Naive thymus-derived CD4-positive, alpha-beta T cell (primary cell): ENCODE results near the gene FAM13A. TPM values are rescaled to one million over a fixed set of nuclear protein-coding genes. Genes with fewer than 3 reads are reported as not detected.

Source experiments
- ATAC-seq: fragments of 150-1000 bp; cut with Tn5 transposase; 2 replicates; pipeline ENCODE4 v1.10.0; 2021; ENCODE audit warnings: mild to moderate bottlenecking, moderate library complexity
- CTCF ChIA-PET: fragments of 350-600 bp; sonication (Branson Sonifier 250); formaldehyde crosslinking; loops from one replicate; lab custom pipeline; 2021; ENCODE audit warnings: antibody characterized with exemption; lab: Charles Lee
- POLR2A ChIA-PET: fragments of 350-600 bp; sonication (Branson Sonifier 250); formaldehyde crosslinking; loops from one replicate; lab custom pipeline; 2021; ENCODE audit warnings: antibody characterized with exemption, inconsistent platforms; lab: Charles Lee
- DNase-seq, 9 donors: peaks; one replicate each; pipeline versions ENCODE4 v3.0.0 to v3.0.0-alpha.2; 2020 to 2022; ENCODE audit warnings: mixed read lengths in 1 of 9
- H3K27ac ChIP-seq: one replicate; pipeline ENCODE4 v1.7.0; 2013; ENCODE audit warnings: mild to moderate bottlenecking, low read depth, low read length, moderate library complexity
- H3K27me3 ChIP-seq, 2 donors: one replicate each; pipeline ENCODE4 v1.7.0; 2013; ENCODE audit warnings: low read length in 2 of 2, mild to moderate bottlenecking in 2 of 2, moderate library complexity in 2 of 2; ENCODE audit not compliant: control insufficient read depth in 2 of 2, insufficient read depth in 2 of 2
- H3K36me3 ChIP-seq, 3 experiments: 1 replicate in 2 of 3; 2 replicates in 1 of 3; pipeline ENCODE4 v1.7.0; 2013; ENCODE audit warnings: low read length in 3 of 3, mild to moderate bottlenecking in 3 of 3, moderate library complexity in 1 of 3; ENCODE audit not compliant: insufficient read depth in 3 of 3, control insufficient read depth in 2 of 3
- H3K4me1 ChIP-seq, 2 donors: one replicate each; pipeline ENCODE4 v1.7.0; 2013; ENCODE audit warnings: low read length in 2 of 2, mild to moderate bottlenecking in 2 of 2, moderate library complexity in 1 of 2; ENCODE audit not compliant: control insufficient read depth in 2 of 2, insufficient read depth in 2 of 2
- H3K4me3 ChIP-seq: 2 replicates; pipeline ENCODE4 v1.7.0; 2013; ENCODE audit warnings: mild to moderate bottlenecking, low read length
- H3K9me3 ChIP-seq, 3 experiments: 1 replicate in 2 of 3; 2 replicates in 1 of 3; pipeline ENCODE4 v1.7.0; 2013; ENCODE audit warnings: low read length in 3 of 3; ENCODE audit not compliant: control insufficient read depth in 2 of 3
- H3K27ac Mint-ChIP-seq, 9 donors: one replicate each; pipeline ENCODE4 v1.8.0; 2020 to 2022; ENCODE audit warnings: mixed read lengths in 9 of 9, mild to moderate bottlenecking in 8 of 9, moderate library complexity in 5 of 9, inconsistent platforms in 2 of 9
- H3K27me3 Mint-ChIP-seq, 5 donors: one replicate each; pipeline ENCODE4 v1.8.0; 2021 to 2022; ENCODE audit warnings: mixed read lengths in 5 of 5, mild to moderate bottlenecking in 1 of 5
- H3K36me3 Mint-ChIP-seq, 5 donors: one replicate each; pipeline ENCODE4 v1.8.0; 2020 to 2022; ENCODE audit warnings: mixed read lengths in 5 of 5, mild to moderate bottlenecking in 3 of 5, inconsistent platforms in 1 of 5
- H3K4me1 Mint-ChIP-seq, 7 donors: one replicate each; pipeline ENCODE4 v1.8.0; 2020 to 2022; ENCODE audit warnings: mixed read lengths in 7 of 7, mild to moderate bottlenecking in 3 of 7, inconsistent platforms in 1 of 7
- H3K4me3 Mint-ChIP-seq, 10 donors: one replicate each; pipeline ENCODE4 v1.8.0; 2020 to 2022; ENCODE audit warnings: mild to moderate bottlenecking in 10 of 10, mixed read lengths in 10 of 10, moderate library complexity in 6 of 10, inconsistent platforms in 2 of 10
- H3K9me3 Mint-ChIP-seq, 11 donors: one replicate each; pipeline ENCODE4 v1.8.0; 2020 to 2022; ENCODE audit warnings: mixed read lengths in 11 of 11, mild to moderate bottlenecking in 4 of 11, inconsistent platforms in 1 of 11, moderate library complexity in 1 of 11
- intact Hi-C, 2 donors: fragments of 100-400 bp; cut with micrococcal nuclease; formaldehyde crosslinking; loops; one replicate each; pipeline ENCODE4 v1.15.1; 2023
- polyA plus RNA-seq, 2 donors: library from polyadenylated mRNA; unstranded; fragments of 300-500 nt; fragmentation: Illumina TruSeq; gene quantifications; one replicate each; pipeline ENCODE4 v1.2.3, GENCODE V29; 2021
- total RNA-seq, 6 experiments: library from RNA in 5 of 6; stranded (reverse) in 5 of 6; gene quantifications; 1 replicate in 5 of 6; 2 replicates in 1 of 6; pipeline ENCODE4 v1.2.3 and lab custom pipeline; 2021 to 2026

FAM13A gene
- total and polyA plus RNA-seq, 7 experiments from 2014 or later = 4.5 to 60.4 (median 10.2) TPM

DNA sequence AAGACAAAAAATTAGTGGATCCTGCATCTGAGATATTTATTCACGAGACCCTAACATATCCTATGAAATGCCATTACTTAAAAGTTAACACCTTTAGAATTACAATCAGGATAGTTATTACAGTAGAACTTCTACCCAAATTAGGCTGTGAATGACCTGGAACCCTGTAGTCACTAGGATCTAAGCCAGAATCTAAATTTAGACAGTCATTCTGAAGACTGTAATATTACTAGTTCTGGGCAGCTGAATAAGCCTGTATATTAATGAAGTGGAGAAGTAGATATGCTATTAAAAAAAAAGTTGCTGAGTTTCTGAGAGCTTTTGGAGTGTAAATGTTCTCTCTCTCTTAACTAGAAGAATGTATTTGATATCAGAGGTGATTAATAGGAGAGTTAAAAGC is 67.0 kb downstream of the FAM13A start:
- intact Hi-C loops = loop anchor here in 1 of 2 donors (5.0 kb wide), 1 partner anchor 982 kb away; no protein-coding TSS in a partner anchor
- H3K27me3 ChIP-seq = no peaks in the 10 kb centered on the region
- CTCF ChIA-PET = interaction anchor here (0.7 kb wide), 1 partner anchor 200 kb away, joined by 3 read pairs; no protein-coding TSS in a partner anchor
- DNase-seq (no peak), ATAC-seq (no peak)
- H3K27me3 Mint-ChIP-seq = peaks cover 0 to 5% (median 0%) of the 10 kb centered on the region in 5 donors
- peaks cover 0 to 4% (median 0%) of the 10 kb centered on the region in 7 donors for H3K4me1 Mint-ChIP-seq
- H3K4me3 ChIP-seq = no peak overlapping the region
- H3K4me1 ChIP-seq = no peaks in the 10 kb centered on the region
- H3K4me3 Mint-ChIP-seq = no peak overlapping the region
- H3K9me3 ChIP-seq = no peaks in the 10 kb centered on the region
- POLR2A ChIA-PET = no interaction called here
- no peaks in the 10 kb centered on the region for H3K36me3 Mint-ChIP-seq
- H3K9me3 Mint-ChIP-seq = peaks cover 0 to 7% (median 0%) of the 10 kb centered on the region in 11 donors
- H3K27ac ChIP-seq = no peak overlapping the region
- no peaks in the 10 kb centered on the region for H3K36me3 ChIP-seq
- H3K27ac Mint-ChIP-seq = no peak overlapping the region

DNA sequence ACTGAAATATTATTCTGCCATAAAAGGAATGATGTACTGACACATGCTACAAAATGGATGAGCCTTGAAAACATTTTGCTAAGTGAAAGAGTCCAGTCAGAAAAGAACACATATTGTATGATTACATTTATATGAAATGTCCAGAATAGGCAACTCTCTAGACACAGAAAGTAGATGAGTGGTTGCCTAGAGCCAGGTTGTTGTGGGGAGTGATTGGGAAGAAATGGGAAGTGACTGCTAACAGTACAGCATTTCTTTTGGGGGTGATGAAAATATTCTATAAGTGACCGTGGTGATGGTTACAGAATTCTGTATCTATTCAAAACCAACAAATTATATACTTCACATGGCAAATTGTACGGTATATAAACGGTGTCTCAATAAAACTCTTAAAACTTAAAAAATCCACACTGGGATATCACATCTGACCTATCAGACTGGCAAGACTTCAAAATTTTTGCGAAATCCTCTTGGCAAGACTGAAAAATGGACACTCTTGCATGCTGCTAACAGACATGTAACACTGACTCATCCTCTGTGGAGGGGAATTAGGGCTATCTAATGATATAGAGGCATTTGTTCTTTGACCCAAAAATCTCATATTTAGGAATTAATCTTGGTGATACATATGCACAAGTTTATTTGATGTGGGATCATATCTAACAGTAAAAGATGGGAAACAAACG is 71.8 kb downstream of the FAM13A start:
- ChIA-PET CTCF (no interaction called here), POLR2A (no interaction called here)
- Histone ChIP-seq H3K4me1 (no peaks in the 10 kb centered on the region), H3K4me3 (no peak overlapping the region), H3K27ac (no peak overlapping the region), H3K36me3 (no peaks in the 10 kb centered on the region), H3K9me3 (no peaks in the 10 kb centered on the region), H3K27me3 (no peaks in the 10 kb centered on the region)
- Mint-ChIP-seq H3K36me3 (no peaks in the 10 kb centered on the region), H3K9me3 (peaks cover 0 to 7% (median 0%) of the 10 kb centered on the region in 11 donors), H3K27ac (no peak overlapping the region), H3K4me1 (no peaks in the 10 kb centered on the region), H3K27me3 (peaks cover 0 to 12% (median 0%) of the 10 kb centered on the region in 5 donors), H3K4me3 (no peak overlapping the region)
- intact Hi-C loops = loop anchor here in 1 of 2 donors (5.0 kb wide), 1 partner anchor 987 kb away; no protein-coding TSS in a partner anchor
- no peak for ATAC-seq
- DNase-seq = no peak

DNA sequence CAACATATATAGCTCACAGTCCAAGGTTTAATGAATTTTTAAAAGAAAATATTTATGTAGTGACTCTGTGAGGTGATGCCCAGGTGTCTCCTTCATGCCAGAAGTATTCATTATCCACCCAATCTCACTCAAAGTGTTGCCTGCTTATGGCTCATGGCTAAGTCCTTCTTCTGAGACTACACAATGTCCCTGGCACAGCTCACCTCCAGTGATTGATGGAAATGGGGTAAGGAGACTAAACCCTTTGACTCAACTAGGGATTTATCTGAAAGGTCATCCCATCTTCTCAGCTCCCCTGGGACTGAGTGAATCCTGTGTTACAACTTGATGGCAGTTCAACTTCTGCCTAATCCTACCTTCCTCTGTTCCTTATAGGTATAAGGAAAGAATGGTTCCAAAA is 74.2 kb downstream of the FAM13A start:
- H3K4me3 Mint-ChIP-seq = no peak overlapping the region
- peaks cover 0 to 7% (median 0%) of the 10 kb centered on the region in 11 donors for H3K9me3 Mint-ChIP-seq
- H3K36me3 Mint-ChIP-seq = no peaks in the 10 kb centered on the region
- Histone ChIP-seq H3K4me1 (no peaks in the 10 kb centered on the region), H3K27me3 (no peaks in the 10 kb centered on the region), H3K9me3 (no peaks in the 10 kb centered on the region), H3K36me3 (no peaks in the 10 kb centered on the region), H3K4me3 (no peak overlapping the region), H3K27ac (no peak overlapping the region)
- POLR2A ChIA-PET = no interaction called here
- intact Hi-C loops = no loop called here
- DNase-seq = no peak
- no peak for ATAC-seq
- H3K27me3 Mint-ChIP-seq = peaks cover 0 to 12% (median 0%) of the 10 kb centered on the region in 5 donors
- no peak overlapping the region for H3K27ac Mint-ChIP-seq
- H3K4me1 Mint-ChIP-seq = no peaks in the 10 kb centered on the region
- CTCF ChIA-PET = interaction anchor here (0.6 to 1.5 kb wide), 2 partner anchors 40 to 468 kb away, joined by 3 to 6 read pairs; no protein-coding TSS in a partner anchor

DNA sequence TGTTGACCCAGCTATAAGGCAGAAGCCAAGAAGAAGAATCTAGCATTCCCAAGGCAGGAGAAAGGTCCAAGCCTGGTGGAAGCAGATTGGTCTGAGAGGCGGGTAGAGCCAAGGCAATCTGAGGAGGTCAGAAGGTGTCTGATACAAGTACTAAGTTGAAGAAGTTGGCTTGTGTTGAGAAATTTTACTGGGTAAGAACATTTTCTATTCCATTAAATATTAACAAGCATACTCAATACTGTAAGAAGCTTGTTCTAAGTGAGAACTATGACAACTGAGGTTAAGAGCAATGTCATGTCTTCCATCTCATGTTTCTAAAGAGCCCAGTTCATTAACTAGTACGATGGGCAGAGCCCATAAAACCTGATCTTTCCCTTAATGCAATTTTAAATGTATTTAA is 75.0 kb downstream of the FAM13A start:
- Mint-ChIP-seq H3K4me1 (no peaks in the 10 kb centered on the region), H3K27ac (no peak overlapping the region), H3K27me3 (peaks cover 0 to 12% (median 0%) of the 10 kb centered on the region in 5 donors), H3K4me3 (no peak overlapping the region), H3K36me3 (no peaks in the 10 kb centered on the region), H3K9me3 (peaks cover 0 to 2% (median 0%) of the 10 kb centered on the region in 11 donors)
- Histone ChIP-seq H3K4me3 (no peak overlapping the region), H3K9me3 (no peaks in the 10 kb centered on the region), H3K27ac (no peak overlapping the region), H3K27me3 (no peaks in the 10 kb centered on the region), H3K4me1 (no peaks in the 10 kb centered on the region), H3K36me3 (no peaks in the 10 kb centered on the region)
- ATAC-seq = no peak
- intact Hi-C loops = no loop called here
- ChIA-PET CTCF (no interaction called here), POLR2A (no interaction called here)
- DNase-seq = no peak

- H3K27ac ChIP-seq = no peak overlapping the region
- no peaks in the 10 kb centered on the region for H3K36me3 ChIP-seq
- H3K27me3 Mint-ChIP-seq = peaks cover 0 to 12% (median 0%) of the 10 kb centered on the region in 5 donors
- ChIA-PET CTCF (no interaction called here), POLR2A (no interaction called here)
- no peak for DNase-seq
- no peak overlapping the region for H3K4me3 ChIP-seq
- no peak overlapping the region for H3K27ac Mint-ChIP-seq
- intact Hi-C loops = no loop called here
- no peak overlapping the region for H3K4me3 Mint-ChIP-seq
- H3K9me3 Mint-ChIP-seq = no peaks in the 10 kb centered on the region
- no peaks in the 10 kb centered on the region for H3K36me3 Mint-ChIP-seq
- no peaks in the 10 kb centered on the region for H3K4me1 Mint-ChIP-seq
- H3K9me3 ChIP-seq = no peaks in the 10 kb centered on the region
- H3K27me3 ChIP-seq = no peaks in the 10 kb centered on the region
- no peak for ATAC-seq
- no peaks in the 10 kb centered on the region for H3K4me1 ChIP-seq
Observed at GRCh38 chr4:88981556-88981955, 75.4 kb downstream of the FAM13A start.

GRCh38 chr4:88979276-88979675 is 77.7 kb downstream of the FAM13A start:
- Histone ChIP-seq H3K27me3 (no peaks in the 10 kb centered on the region), H3K9me3 (no peaks in the 10 kb centered on the region), H3K4me1 (no peaks in the 10 kb centered on the region), H3K27ac (no peak overlapping the region), H3K36me3 (no peaks in the 10 kb centered on the region), H3K4me3 (no peak overlapping the region)
- peaks cover 0 to 13% (median 4%) of the 10 kb centered on the region in 5 donors for H3K27me3 Mint-ChIP-seq
- ATAC-seq = no peak
- H3K4me3 Mint-ChIP-seq = no peak overlapping the region
- peaks cover 0 to 9% (median 0%) of the 10 kb centered on the region in 11 donors for H3K9me3 Mint-ChIP-seq
- POLR2A ChIA-PET = interaction anchor here (0.6 to 0.7 kb wide), 3 partner anchors 30 to 1493 kb away, joined by 3 to 4 read pairs (median 3); no protein-coding TSS in a partner anchor
- DNase-seq = no peak
- no peaks in the 10 kb centered on the region for H3K36me3 Mint-ChIP-seq
- H3K4me1 Mint-ChIP-seq = no peaks in the 10 kb centered on the region
- H3K27ac Mint-ChIP-seq = no peak overlapping the region
- CTCF ChIA-PET = interaction anchor here (0.7 kb wide), 1 partner anchor 80 kb away, joined by 4 read pairs; no protein-coding TSS in a partner anchor
- intact Hi-C loops = no loop called here

DNA sequence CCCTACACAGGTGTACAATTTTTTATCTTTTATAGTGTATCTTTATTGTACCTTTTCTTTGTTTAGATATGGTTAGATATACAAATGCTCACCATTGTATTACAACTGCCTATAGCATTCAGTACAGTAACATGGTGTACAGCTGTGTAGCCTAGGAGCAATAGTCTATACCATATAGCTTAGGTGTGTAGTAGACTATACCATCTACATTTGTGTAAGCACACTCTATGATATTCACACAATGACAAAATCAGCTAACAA is 80.3 kb downstream of the FAM13A start:
- no peak overlapping the region for H3K27ac Mint-ChIP-seq
- intact Hi-C loops = no loop called here

More for the DNA sequence above, 80.3 kb downstream of the FAM13A start:
- H3K4me3 ChIP-seq = no peak overlapping the region
- no peak for DNase-seq
- H3K4me1 ChIP-seq = no peaks in the 10 kb centered on the region
- no peak for ATAC-seq
- Mint-ChIP-seq H3K9me3 (peaks cover 0 to 22% (median 9%) of the 10 kb centered on the region in 11 donors), H3K27me3 (peaks cover 0 to 13% (median 4%) of the 10 kb centered on the region in 5 donors), H3K36me3 (peaks cover 0 to 9% (median 3%) of the 10 kb centered on the region in 5 donors), H3K4me3 (no peak overlapping the region), H3K4me1 (no peaks in the 10 kb centered on the region)
- no peaks in the 10 kb centered on the region for H3K27me3 ChIP-seq
- no peak overlapping the region for H3K27ac ChIP-seq
- ChIA-PET CTCF (no interaction called here), POLR2A (no interaction called here)
- no peaks in the 10 kb centered on the region for H3K36me3 ChIP-seq
- no peaks in the 10 kb centered on the region for H3K9me3 ChIP-seq
